ENCODE results near the gene FUT8. TPM values are rescaled to one million over a fixed set of nuclear protein-coding genes. Genes with fewer than 3 reads are reported as not detected.

Gene FUT8
- total RNA-seq, 1 donor from 2014 or later, result 149 TPM

DNA sequence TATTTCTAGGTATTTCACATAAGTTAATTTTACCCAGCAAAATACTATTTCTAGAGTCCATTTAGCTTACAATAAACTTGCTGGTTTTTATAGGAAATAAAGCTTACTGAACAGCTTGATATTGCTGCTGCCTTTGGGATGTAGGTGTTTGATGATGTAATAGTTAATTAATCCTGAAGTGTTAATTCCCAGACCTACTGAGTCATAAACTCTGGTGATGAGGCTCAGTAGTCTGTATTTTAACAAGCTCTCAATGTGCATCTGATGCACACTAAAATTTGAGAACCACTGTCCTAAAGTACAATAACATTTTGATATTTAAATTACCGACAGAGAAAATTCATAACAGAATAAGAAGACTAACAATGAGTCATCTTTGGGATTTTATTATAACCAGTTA lies 168.4 kb downstream of the FUT8 start:
- DNase-seq (ENCODE audit: low spot score), result no peak
- no peak for ATAC-seq
- intact Hi-C loops (cut with DNase I), result no loop called here

DNA sequence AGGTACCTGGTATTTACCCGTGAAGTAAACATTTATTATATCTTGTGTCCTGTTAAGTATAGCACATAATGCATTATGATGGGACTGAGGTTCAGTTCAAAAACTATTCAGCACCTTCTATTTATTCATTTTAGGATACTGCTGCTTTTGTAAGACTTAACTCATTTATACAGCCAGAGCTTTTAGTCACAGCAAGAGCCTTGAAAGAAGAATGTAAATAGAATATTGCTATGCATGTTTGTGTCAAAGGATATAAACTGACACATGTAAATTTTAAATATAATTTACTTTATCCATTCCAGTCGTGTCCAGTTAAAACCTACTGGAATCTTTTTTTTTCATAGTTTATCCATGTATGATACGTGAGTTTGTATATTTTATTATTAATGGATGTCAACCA lies 168.8 kb downstream of the FUT8 start:
- no peak for DNase-seq (ENCODE audit: low spot score)
- ATAC-seq, result no peak
- intact Hi-C loops (cut with DNase I), result no loop called here

DNA sequence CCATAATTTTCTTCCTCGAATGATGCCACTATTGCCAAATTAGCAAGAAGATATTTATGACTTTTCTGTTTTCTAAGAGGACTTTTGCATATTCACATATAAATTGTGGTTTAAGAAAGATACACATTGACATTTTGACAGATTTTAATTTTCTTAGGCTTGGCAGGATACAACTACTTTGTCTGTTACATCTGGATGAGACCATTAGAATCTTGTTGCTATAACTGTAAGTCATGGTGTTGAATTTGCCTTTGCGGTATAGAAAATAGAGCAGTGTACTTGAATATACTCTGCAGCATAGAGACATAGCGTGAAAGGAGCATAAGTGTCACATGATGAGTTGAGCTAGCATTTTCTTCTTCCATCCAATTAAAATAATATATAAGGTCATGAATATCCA lies 169.3 kb downstream of the FUT8 start:
- no peak for ATAC-seq
- intact Hi-C loops (cut with DNase I), result no loop called here

DNA sequence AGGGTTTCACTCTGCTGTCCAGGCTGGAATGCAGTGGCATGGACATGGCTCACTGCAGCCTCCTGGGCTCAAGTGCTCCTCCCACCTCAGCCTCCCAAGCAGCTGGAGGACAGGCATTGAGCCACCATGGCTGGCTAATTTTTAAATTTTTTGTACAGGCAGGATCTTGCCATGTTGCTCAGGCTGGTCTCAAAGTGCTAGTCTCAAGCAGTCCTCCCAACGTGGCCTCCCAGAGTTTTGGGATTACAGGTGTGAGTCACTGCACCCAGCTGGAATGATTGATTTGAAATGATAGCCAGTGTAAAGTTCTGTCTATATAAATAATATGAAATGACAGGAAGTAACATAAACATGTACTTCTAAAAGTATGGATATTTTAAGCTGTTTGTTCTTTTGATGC lies 172.7 kb downstream of the FUT8 start:
- ATAC-seq (no peak), DNase-seq (ENCODE audit: low spot score) (no peak)
- intact Hi-C loops (cut with DNase I), result no loop called here

More for the DNA sequence above, 169.3 kb downstream of the FUT8 start:
- no peak for DNase-seq (ENCODE audit: low spot score)

DNA sequence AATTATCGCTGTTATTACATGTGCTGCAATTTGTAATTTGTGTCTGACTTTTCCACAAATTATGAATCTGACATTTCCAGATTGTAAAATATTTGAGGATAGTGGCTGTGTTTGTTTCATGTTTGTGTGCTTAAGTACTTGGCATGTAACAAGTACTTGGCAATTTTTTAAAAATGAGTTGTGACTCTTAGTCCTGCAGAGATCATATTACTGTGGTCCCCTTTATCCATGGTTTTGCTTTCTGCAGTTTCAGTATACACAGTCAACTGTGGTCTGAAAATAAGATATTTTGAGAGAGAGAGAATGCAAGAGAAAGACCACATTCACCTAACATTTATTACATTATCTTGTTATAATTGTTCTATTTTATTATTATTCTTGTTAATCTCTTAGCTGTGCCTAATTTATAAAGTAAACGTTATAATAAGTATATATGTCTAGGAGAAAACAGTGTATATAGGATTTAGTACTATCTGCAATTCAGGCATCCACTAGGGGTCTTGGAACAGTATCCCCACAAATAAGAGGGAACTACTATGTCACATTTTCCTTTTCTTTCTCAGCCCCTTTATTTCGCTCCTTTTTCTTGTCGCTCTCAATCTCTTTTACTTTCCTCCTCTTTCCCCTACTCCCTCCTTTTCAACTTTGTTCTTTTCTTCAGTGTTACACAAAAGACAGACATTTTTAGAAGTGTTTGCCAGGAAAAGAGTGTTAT lies 176.1 kb downstream of the FUT8 start:
- ATAC-seq (no peak), DNase-seq (ENCODE audit: low spot score) (no peak)
- intact Hi-C loops (cut with DNase I), result no loop called here

DNA sequence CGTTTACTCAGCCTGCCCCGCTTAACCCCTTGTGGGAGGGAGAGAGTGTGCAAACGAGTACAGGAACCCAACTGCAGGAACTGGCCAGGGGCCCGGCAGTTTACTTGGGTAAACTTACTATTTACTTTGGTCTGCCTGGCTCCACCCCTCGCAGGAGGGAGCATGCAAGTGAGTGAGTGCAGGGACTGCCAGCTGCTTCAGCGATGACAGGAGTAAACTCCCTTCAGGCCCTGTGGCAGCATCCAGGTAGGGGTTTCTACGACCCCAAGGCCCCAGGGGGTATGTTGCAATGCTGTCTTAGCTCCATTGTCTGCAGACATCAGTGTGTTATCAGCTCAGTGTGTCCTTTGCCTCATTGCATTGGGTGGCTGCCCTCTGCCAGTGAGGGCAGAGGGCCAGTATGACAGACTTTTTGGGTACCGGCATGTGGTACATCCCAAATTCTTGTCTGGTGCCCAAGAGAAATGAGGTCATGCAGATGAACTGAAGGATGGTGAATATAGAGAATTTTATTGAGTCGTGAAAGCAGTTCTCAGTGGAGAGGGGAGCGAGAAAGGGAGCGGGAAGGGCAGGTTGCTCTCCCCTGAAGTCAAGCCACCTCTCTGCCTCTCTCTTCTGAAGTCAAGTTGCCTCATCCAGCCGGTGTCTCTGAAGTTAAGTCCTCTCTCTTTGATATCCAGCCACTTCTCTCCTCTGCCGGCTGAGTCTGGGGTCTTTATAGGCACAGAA lies 181.8 kb downstream of the FUT8 start:
- intact Hi-C loops (cut with DNase I), result no loop called here
- no peak for DNase-seq (ENCODE audit: low spot score)
- ATAC-seq, result no peak

DNA sequence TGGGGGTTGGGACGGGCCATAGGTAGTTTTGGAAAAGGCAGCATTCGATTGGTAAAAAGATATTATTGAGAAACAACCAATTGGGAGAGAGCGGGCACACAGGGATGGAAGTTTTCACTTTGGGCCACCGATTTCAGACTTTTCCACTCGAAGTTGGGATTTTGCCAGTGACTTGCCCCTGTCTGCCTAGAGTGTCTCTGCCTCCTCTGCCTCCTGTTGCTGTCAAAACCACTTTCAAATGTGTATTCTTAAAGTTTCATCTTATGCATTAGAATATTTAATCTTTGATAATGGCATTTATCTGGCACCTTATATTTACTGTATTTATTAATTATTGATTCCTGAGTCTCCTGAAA lies 182.3 kb downstream of the FUT8 start:
- ATAC-seq, result no peak
- intact Hi-C loops (cut with DNase I), result no loop called here

DNA sequence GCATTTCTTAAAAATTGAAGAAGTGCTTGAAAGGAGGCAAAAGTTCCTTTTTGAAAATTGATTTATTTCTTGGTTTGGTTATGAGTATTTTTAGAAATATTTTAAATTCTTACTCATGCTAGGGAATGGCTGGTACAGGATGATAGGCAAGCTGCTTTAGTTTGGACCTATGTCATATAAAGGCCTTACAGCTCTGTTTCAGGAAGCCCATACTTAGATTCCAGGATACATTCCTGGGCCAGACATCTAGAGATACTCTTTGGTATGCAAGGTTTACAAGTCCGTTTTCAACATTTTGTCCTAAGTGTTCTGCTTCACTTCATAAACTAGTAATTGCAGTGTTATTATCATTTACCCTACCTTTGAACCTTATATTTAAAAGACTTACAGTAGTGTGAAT lies 186.8 kb downstream of the FUT8 start:
- ATAC-seq (no peak), DNase-seq (ENCODE audit: low spot score) (no peak)
- intact Hi-C loops (cut with DNase I), result no loop called here

More for the DNA sequence above, 182.3 kb downstream of the FUT8 start:
- no peak for DNase-seq (ENCODE audit: low spot score)

DNA sequence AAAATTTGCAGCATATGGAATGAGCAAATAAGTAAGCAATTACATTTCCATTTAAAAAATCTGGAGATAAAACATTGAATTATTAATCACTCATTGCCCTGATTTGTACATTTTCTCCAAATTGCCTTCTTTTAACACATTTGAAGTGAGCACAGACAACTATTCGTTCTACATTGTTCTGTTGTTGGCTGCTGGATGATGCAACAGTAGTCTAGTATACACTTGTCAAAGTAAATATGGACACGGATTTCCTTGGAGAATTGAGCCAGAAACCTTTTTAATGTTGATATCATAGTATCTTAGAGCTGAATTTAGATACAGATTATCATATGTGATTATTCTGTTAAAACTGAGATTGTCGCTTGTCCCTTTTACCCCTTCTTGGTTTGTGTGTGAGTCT lies 188.2 kb downstream of the FUT8 start:
- ATAC-seq (no peak), DNase-seq (ENCODE audit: low spot score) (no peak)
- intact Hi-C loops (cut with DNase I), result no loop called here

DNA sequence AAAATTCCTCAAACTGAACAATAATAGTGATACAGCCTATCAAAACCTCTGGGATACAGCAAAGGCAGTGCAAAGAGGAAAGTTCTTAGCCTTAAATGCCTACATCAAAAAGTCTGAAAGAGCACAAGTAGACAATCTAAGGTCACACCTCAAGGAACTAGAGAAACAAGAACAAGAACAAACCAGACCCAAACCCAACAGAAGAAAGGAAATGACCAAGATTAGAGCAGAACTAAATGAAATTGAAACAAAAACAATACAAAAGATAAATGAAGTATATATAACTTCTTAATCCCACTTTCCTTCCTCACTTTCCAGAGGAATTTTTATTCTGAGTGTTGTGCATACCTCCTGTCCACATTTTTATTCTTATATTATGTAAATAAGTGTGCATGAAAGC lies 192.0 kb downstream of the FUT8 start:
- DNase-seq (ENCODE audit: low spot score), result no peak
- intact Hi-C loops (cut with DNase I), result no loop called here

DNA sequence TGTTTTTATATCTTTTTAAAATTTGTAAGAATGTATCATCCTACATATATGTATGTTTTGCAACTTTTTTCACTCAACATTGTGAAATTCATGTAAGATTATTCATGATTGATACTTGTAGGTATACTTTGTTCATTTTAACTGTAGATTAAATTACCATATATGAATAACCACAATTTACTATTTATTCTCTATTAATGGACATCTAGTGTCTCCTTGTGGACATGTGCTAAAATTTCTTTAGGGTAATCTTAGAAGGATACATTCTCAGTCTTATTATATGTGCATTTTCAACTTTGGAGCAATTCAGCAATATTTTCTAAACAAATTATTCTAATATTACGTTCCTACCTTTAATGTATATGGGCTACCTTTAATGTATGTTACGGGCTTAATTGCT lies 192.4 kb downstream of the FUT8 start:
- no peak for DNase-seq (ENCODE audit: low spot score)
- intact Hi-C loops (cut with DNase I), result no loop called here
- no peak for ATAC-seq

More for the DNA sequence above, 192.0 kb downstream of the FUT8 start:
- no peak for ATAC-seq

DNA sequence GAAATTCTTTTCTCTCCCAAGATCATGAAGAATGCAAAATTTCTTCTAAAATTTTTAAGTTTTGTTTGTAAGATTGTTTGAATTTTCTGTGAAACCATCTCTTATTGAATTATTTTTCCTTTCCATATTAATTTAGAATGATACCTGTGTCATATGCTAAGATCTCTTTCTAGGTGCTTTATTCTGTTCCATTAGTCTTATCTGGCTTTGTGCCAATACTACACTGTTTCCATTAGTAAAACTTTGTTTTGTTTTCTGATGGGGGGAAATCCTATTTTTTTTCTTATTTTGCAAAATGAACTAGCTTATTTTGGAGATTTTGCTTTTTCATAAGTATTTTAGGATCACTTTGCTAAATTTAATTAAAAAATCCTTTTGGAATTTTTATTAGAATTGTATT lies 193.9 kb downstream of the FUT8 start:
- intact Hi-C loops (cut with DNase I), result no loop called here
- ATAC-seq (no peak), DNase-seq (ENCODE audit: low spot score) (no peak)

DNA sequence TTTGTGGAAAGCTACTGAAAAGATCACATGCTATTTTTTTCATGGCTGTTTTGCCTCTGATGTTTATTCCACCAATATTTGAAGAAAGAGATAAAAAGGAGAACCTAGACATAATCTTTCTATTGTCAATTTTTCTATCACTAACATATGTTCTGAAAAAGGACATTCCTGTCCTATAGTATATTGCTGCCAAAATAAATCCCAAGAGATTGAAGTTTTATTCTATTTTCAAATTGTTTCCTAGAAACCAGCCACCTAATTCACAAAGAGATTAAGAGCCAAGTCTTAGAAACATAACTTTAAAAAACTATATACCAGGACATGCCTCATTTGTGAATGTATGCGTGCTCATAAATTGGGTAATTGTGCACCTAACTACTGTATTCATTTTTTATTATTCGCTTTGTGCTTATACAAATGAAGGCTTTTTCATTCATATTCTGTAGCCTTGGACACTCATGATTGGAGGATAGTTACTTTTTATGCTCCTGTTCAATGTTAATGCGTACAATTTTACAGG lies 200.7 kb downstream of the FUT8 start:
- DNase-seq (ENCODE audit: low spot score), result no peak
- ATAC-seq, result no peak
- intact Hi-C loops (cut with DNase I), result no loop called here

DNA sequence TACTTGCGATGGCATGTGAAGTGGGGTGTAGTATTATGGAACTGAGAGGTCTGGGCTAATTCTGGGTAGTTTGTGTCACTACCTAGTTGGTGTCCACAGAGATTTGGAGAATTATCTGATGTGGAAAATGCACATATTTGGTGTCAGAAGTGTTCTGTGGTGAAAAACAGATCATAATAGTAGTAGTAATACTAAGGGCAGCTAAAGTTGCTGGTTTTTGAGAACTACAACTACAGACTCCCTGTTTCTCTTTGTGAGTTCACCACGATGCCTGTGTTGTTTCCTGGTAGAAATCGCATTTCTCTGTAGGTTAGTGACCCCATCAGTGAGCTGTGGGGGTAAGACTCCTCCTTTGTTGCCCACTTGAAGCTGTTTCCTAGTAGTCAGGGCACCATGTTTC lies 206.5 kb downstream of the FUT8 start:
- ATAC-seq (no peak), DNase-seq (ENCODE audit: low spot score) (no peak)
- intact Hi-C loops (cut with DNase I), result no loop called here

DNA sequence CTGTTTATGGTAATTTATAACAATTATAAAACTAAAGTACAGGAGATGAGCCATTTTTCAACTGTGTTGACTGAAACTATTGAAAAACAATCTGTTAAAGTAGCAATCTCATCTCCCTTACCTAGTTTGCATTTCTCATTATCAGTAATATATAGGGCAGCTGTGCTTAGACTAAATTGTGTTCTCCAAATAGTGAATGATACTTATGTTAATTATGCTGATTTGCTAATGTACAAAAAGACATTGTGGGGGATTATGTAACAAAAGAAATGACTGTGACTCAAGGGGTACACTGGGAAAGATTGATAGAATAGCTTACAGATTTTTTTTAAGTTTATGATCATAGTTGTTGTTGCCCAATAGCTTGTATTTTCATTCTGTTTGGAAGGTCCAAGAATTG lies 207.7 kb downstream of the FUT8 start:
- ATAC-seq, result no peak
- DNase-seq (ENCODE audit: low spot score), result no peak
- intact Hi-C loops (cut with DNase I), result no loop called here

DNA sequence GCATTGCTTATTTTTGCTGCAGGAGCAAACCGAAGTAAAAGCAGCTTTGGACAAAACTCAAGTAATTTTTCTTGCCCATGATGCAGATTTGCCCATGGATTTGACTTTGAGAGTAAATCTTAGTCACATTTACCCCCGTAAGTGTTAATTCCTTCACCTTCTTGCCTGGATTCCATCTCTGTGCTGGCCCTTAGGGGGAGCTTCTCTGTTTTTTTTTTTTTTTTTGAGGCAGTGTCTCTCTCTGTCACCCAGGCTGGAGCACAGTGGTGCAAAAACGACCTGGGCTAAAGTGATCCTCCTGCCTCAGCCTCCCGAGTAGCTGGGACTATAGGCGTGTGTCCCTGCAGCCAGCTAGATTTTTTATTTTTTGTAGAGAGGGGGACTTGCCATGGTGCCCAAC lies 210.2 kb downstream of the FUT8 start:
- DNase-seq (ENCODE audit: low spot score), result no peak
- intact Hi-C loops (cut with DNase I), result no loop called here
- ATAC-seq, result no peak

DNA sequence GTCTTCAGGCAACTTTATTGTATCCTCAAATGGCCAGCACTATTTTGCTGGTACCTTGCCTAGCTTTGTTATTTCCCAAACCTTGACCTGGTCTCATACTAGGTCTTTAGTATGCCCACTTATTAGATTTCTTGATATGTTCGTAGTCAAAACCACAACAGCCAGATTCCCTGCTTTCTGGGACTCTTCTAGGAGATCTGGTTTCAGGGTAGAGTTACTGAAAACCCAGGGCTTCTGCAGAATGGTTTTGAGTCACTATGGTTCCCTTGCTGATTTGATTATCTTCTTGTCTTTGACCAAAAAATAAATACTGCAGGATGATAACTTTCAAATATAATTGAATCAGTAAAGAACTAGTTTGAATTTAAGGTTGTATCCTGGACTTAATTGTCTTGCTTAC lies 211.2 kb downstream of the FUT8 start:
- intact Hi-C loops (cut with DNase I), result no loop called here
- DNase-seq (ENCODE audit: low spot score), result no peak
- no peak for ATAC-seq

DNA sequence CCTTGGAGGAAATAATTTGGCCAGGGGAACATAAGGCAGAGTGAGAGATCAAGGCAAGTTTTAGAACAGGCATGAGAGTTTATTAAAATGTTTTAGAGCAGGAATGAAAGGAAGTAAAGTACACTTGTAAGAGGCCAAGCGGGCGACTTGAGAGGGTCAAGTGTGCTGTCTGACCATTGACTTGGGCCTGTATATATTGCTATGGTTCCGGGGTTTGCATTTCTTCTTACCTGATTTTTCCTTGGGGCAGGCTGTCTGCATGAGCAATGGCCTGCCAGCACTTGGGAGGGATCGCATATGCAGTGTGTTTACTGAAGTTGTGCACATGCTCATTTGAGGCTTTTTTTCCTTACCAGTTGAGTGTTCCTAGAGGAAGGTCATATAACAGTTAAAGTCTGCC lies 214.8 kb downstream of the FUT8 start:
- DNase-seq (ENCODE audit: low spot score), result no peak
- intact Hi-C loops (cut with DNase I), result no loop called here
- no peak for ATAC-seq

DNA sequence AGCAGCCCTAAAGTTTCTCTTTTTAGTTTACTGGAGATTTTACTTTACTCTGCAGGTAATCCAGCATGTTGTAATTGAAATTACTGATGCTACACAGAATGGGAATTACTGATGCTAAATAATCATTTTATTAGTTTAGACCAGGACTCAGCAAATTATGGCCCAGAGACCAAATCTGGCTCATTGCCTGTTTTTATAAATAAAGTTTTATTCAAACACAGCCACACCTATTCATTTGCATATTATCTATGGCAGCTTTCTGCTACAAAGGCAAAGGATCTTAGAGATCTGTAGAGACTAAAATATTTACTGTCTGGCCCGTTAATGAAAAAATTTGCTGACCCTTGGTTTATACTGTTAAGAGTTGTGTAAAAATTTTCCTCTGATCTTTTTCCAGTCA lies 216.1 kb downstream of the FUT8 start:
- intact Hi-C loops (cut with DNase I), result no loop called here
- no peak for DNase-seq (ENCODE audit: low spot score)
- ATAC-seq, result no peak

DNA sequence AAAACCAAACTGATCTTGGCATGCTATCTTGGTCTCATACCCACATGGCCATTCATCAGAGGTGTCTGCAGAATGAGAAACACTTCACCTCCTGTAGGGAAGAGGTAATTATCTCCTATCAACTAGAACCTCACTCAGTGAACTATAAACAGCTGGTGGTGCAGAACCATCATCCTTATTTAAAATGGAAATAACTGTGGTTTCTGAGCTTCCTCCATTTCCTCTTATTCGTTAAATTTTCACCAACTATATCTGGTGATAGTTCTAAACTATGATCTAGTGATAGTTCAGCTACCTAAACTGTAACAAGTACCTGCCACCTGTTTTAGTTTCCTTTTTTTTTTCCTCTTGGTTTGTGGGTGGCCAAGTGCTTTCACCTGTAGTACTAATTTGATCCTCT lies 218.5 kb downstream of the FUT8 start:
- intact Hi-C loops (cut with DNase I), result no loop called here
- DNase-seq (ENCODE audit: low spot score) (no peak), ATAC-seq (no peak)

DNA sequence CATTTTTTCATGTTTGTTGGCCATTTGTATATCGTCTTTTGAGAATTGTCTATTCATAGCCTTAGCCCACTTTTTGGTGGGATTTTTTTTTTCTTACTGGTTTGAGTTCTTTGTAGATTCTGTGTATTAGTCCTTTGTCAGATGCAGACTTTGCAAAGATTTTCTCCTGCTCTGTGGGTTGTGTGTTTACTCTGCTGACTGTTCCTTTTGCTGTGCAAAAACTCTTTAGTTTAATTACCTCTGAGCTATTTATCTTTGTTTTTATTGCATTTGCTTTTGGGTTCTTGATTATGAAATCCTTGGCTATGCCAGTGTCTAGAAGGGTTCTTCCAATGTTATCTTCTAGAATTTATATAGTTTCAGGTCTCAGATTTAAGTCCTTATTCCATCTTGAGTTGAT lies 220.0 kb downstream of the FUT8 start:
- intact Hi-C loops (cut with DNase I), result no loop called here
- no peak for DNase-seq (ENCODE audit: low spot score)
- no peak for ATAC-seq

All from sciatic nerve (tissue), 2 donors.